Tibial artery (tissue), 4 donors: ENCODE data around the gene KLB.

ENCODE experiments used
- DNase-seq, 2 donors: peaks; one replicate each; pipeline ENCODE4 v3.0.0-alpha.2; 2019
- H3K27ac ChIP-seq, 2 donors: fragments of 200-600 bp; sonication (generic) in 1 of 2; 1 replicate in 1 of 2; 2 replicates in 1 of 2; pipeline ENCODE4 v1.5.1; 2018 to 2019; ENCODE audit warnings: mild to moderate bottlenecking in 1 of 2
- H3K27me3 ChIP-seq, 2 donors: fragments of 200-600 bp; sonication (generic) in 1 of 2; one replicate each; pipeline versions ENCODE4 v1.5.1 to v1.6.0; 2016 to 2019
- H3K36me3 ChIP-seq, 3 donors: fragments of 200-600 bp; sonication (generic) in 2 of 3; one replicate each; pipeline ENCODE4 v1.5.1; 2016 to 2019; ENCODE audit warnings: mild to moderate bottlenecking in 2 of 3
- H3K4me1 ChIP-seq, 4 donors: fragments of 200-600 bp; sonication (generic) in 2 of 4; 1 replicate in 3 of 4; 2 replicates in 1 of 4; pipeline ENCODE4 v1.5.1; 2016 to 2019
- H3K4me3 ChIP-seq, 2 donors: fragments of 200-600 bp; sonication (generic) in 1 of 2; 1 replicate in 1 of 2; 2 replicates in 1 of 2; pipeline ENCODE4 v1.5.1; 2018 to 2019; ENCODE audit warnings: mild to moderate bottlenecking in 2 of 2
- H3K9me3 ChIP-seq, 3 donors: fragments of 200-600 bp; sonication (generic) in 1 of 3; one replicate each; pipeline ENCODE4 v1.5.1; 2016 to 2019
- intact Hi-C: fragments of 100-400 bp; cut with DNase I; formaldehyde crosslinking; loops from one replicate; pipeline ENCODE4 v1.15.0; 2023; ENCODE audit warnings: low total_unique reads
- TF ChIP-seq, protein P1 (sequence below), 2 experiments: fragments of 200-600 bp in 1 of 2; fragments of 450-650 bp in 1 of 2; IDR thresholded peaks; one replicate each; pipeline ENCODE4 v1.5.1; 2017 to 2019; ENCODE audit warnings: antibody characterized with exemption in 2 of 2, mild to moderate bottlenecking in 1 of 2, moderate library complexity in 1 of 2

KLB gene

DNA sequence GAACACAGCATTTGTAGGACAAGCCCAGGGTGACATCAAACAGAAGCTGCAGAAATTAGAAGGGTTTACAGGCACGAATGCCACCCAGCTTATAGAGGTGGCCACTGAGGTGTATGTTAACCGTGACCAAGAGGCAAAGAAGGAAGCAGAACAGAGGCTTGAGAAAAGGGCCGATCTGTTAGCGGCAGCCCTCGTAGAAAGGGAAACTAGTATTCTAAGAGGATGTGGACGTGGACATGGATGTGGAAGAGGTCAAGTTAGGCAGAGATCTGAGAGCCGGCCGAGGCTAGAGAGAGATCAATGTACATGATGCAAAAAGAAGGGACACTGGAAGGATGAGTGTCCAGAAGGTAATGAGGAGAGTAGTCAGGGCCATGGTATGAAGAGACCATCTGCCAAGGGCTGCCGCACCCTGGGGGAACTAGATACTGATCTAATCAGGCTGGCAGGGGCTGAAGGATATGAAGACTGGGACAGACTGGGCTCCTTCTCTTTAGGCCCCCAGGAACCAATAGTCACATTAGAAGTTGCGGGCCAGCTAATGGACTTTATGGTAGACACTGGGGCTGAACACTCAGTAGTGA, 79.6 kb downstream of the KLB start:
- DNase-seq: no peak
- H3K27ac ChIP-seq: no peak overlapping the region
- intact Hi-C loops: no loop called here
- H3K27me3 ChIP-seq: no peaks in the 10 kb centered on the region
- TF ChIP-seq, protein P1, sequence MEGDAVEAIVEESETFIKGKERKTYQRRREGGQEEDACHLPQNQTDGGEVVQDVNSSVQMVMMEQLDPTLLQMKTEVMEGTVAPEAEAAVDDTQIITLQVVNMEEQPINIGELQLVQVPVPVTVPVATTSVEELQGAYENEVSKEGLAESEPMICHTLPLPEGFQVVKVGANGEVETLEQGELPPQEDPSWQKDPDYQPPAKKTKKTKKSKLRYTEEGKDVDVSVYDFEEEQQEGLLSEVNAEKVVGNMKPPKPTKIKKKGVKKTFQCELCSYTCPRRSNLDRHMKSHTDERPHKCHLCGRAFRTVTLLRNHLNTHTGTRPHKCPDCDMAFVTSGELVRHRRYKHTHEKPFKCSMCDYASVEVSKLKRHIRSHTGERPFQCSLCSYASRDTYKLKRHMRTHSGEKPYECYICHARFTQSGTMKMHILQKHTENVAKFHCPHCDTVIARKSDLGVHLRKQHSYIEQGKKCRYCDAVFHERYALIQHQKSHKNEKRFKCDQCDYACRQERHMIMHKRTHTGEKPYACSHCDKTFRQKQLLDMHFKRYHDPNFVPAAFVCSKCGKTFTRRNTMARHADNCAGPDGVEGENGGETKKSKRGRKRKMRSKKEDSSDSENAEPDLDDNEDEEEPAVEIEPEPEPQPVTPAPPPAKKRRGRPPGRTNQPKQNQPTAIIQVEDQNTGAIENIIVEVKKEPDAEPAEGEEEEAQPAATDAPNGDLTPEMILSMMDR (IDR thresholded peaks at IDR 0.05): no peak
- H3K9me3 ChIP-seq: no peaks in the 10 kb centered on the region
- no peak overlapping the region for H3K4me3 ChIP-seq
- no peaks in the 10 kb centered on the region for H3K4me1 ChIP-seq
- H3K36me3 ChIP-seq: no peaks in the 10 kb centered on the region

DNA sequence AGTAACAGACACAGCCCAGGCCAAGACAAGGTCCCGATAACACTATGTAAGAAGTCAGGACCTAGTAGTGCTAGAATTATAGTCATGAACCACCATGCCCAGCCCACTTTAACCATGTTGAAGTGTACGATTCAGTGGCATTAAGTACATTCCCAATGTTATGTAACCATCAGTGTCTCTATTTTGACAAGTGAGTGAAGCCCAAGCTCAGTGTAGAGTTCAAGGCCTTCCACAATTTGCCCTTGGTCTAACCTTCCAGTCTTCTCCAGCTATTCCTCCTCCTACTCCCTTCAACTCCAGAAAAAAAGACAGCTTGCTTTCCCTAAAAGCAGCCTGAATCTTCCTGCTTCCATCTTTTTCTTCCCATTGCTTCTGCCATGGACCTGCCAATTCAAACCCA, 83.6 kb downstream of the KLB start:
- no peak for DNase-seq
- intact Hi-C loops: no loop called here
- no peaks in the 10 kb centered on the region for H3K27me3 ChIP-seq
- H3K4me3 ChIP-seq: no peak overlapping the region
- no peaks in the 10 kb centered on the region for H3K4me1 ChIP-seq
- H3K36me3 ChIP-seq: no peaks in the 10 kb centered on the region
- no peak overlapping the region for H3K27ac ChIP-seq
- TF ChIP-seq, protein P1 (IDR thresholded peaks at IDR 0.05): no peak
- no peaks in the 10 kb centered on the region for H3K9me3 ChIP-seq

DNA sequence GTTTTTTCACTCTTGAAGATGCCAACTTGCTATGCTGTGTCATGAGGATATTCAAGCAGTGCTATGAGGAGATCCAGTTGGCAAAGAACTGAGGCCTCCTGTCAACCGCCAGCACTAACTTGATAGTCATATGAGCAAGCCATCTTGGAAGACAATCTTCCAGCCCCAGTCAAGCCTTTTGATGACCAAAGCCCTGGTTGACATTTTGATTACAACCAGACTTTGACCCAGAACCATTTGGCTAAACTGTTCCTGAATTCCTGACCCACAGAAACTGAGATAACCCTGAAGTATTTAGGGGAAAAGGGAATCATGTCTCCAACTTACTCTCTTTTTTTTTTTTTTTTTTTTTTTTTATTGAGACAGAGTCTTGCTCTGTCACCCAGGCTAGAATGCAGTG, 87.6 kb downstream of the KLB start:
- no peaks in the 10 kb centered on the region for H3K27me3 ChIP-seq
- H3K4me1 ChIP-seq: no peaks in the 10 kb centered on the region
- no peaks in the 10 kb centered on the region for H3K9me3 ChIP-seq
- no peak overlapping the region for H3K27ac ChIP-seq
- intact Hi-C loops: no loop called here
- no peak for DNase-seq
- peaks cover under 1 to 10% (median 9%) of the 10 kb centered on the region in 3 donors for H3K36me3 ChIP-seq
- H3K4me3 ChIP-seq: no peak overlapping the region
- TF ChIP-seq, protein P1 (IDR thresholded peaks at IDR 0.05): no peak

DNA sequence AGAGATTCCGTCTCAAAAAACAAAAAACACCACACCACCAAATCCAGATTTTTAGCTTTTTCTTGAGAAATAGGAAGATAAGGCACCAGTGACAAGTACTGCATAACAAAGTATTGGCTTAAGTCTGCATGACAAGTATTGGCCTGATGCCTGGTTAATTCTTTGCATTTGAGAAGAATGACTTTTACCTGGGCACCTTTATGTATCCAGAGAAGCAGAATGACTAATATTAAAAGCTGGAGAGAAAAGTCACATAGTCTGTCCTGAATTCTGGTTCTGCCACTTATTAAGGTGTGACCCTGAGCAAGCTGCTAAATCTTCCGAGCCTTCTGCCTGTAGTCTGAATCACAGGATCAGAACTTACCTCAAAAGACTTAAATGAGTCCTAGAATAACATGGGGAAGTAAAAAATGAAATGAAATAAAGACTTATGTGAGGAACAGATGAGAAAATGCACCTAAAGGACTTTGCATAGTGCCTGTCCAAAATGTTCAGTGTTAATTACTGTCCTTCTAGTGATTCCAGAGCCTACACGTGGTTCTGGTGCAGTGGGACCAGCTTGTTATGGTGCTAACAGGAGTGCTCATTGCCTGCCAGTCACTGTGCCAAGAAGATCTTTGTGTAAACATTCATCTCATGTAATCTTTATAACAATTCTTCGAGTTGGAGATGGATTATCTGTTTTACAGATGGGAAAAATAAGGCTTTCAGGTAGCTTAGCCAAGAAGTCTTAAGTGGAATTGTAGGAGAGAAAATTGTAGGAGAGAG, 88.9 kb downstream of the KLB start:
- Histone ChIP-seq H3K9me3 (no peaks in the 10 kb centered on the region), H3K36me3 (peaks cover 9 to 23% (median 19%) of the 10 kb centered on the region in 3 donors), H3K4me1 (no peaks in the 10 kb centered on the region), H3K27ac (no peak overlapping the region), H3K27me3 (no peaks in the 10 kb centered on the region), H3K4me3 (no peak overlapping the region)
- TF ChIP-seq, protein P1 (IDR thresholded peaks at IDR 0.05): no peak
- intact Hi-C loops: no loop called here
- DNase-seq: peak in 1 of 2 donors; percentile 34

DNA sequence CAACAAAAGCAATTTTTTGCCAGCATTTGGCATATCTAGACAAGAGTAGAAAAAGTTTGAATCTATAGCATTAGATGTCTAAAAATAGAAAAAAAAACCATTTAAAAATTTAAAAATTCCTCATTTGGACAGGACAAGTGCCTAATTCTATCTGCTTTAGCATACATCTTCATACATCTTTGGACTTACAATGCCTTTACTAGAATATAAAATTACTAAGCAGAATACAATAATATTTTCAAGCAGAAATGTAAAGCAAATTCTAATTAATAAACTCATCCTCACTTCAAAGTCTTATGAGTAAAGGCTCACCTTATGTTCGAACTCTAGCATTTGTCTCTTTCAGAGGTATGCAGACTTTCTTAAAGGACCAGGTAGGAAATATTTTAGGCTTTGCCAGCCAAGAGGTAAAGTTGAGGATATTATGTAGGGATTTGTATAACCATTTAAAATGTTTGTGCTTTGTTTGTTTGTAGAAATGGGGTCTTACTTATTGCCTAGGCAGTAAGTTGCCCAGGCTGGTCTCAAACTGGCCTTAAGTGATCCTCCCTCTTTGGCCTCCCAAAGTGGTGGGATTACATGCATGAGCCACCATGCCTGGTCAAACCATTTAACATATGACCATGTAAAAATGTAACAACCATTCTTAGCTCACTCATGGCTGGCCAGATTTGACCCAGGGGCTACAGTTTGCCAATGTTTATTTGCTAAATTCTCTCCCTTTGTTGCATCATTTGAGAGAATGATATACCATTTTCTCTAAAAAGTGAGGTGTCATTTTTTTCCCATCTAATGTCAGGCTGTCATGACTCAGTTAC, 91.4 kb downstream of the KLB start:
- intact Hi-C loops: no loop called here
- TF ChIP-seq, protein P1 (IDR thresholded peaks at IDR 0.05): no peak
- no peak for DNase-seq
- H3K36me3 ChIP-seq: peaks cover 16 to 41% (median 31%) of the 10 kb centered on the region in 3 donors
- peaks cover 0 to 18% (median 2%) of the 10 kb centered on the region in 4 donors for H3K4me1 ChIP-seq
- H3K9me3 ChIP-seq: no peaks in the 10 kb centered on the region
- H3K27ac ChIP-seq: no peak overlapping the region
- H3K4me3 ChIP-seq: no peak overlapping the region
- no peaks in the 10 kb centered on the region for H3K27me3 ChIP-seq
